Neural cell (in vitro differentiated cells): ENCODE results near the gene APOD. TPM values are rescaled to one million over a fixed set of nuclear protein-coding genes. Genes with fewer than 3 reads are reported as not detected.

Source experiments
- H2AFZ ChIP-seq: fragments of 200-600, 300-800 bp; sonication (generic), shearing (Covaris generic); 2 replicates; pipeline ENCODE4 v1.6.0; 2014; ENCODE audit warnings: low read depth, mild to moderate bottlenecking, antibody characterized with exemption, low read length, moderate library complexity
- H3F3A ChIP-seq: fragments of 200-600 bp; shearing (Covaris generic); 2 replicates; pipeline ENCODE4 v1.6.1; 2016; ENCODE audit warnings: mild to moderate bottlenecking, moderate library complexity, mixed read lengths, antibody characterized with exemption, low read length; ENCODE audit not compliant: insufficient read depth, poor library complexity, severe bottlenecking
- H3K27ac ChIP-seq: fragments of 200-600, 300-800 bp; sonication (generic), shearing (Covaris generic); 2 replicates; pipeline ENCODE4 v1.5.1; 2014; ENCODE audit warnings: mild to moderate bottlenecking, low read length, moderate library complexity
- H3K27me3 ChIP-seq: fragments of 300-800, 200-600 bp; sonication (generic), shearing (Covaris generic); 2 replicates; pipeline ENCODE4 v1.6.0; 2014; ENCODE audit warnings: mild to moderate bottlenecking, low read depth, low read length, moderate library complexity; ENCODE audit not compliant: insufficient read depth
- H3K36me3 ChIP-seq: fragments of 300-800, 200-600 bp; sonication (generic), shearing (Covaris generic); 2 replicates; pipeline ENCODE4 v1.5.1; 2014; ENCODE audit warnings: mild to moderate bottlenecking, antibody characterized with exemption, low read length, moderate library complexity; ENCODE audit not compliant: insufficient read depth
- H3K4me2 ChIP-seq: fragments of 300-800, 200-600 bp; sonication (generic), shearing (Covaris generic); 2 replicates; pipeline ENCODE4 v1.6.0; 2014; ENCODE audit warnings: mild to moderate bottlenecking, low read length
- H3K4me3 ChIP-seq: fragments of 300-800, 200-600 bp; sonication (generic), shearing (Covaris generic); 2 replicates; pipeline ENCODE4 v1.5.1; 2014; ENCODE audit warnings: mild to moderate bottlenecking, low read length, moderate library complexity
- H3K79me2 ChIP-seq: fragments of 200-600 bp; shearing (Covaris generic); replicated peaks from 2 replicates; pipeline ENCODE4 v1.6.0; 2014; ENCODE audit warnings: mild to moderate bottlenecking, low read length, moderate library complexity; ENCODE audit not compliant: insufficient read depth
- H3K9ac ChIP-seq: fragments of 300-800, 200-600 bp; sonication (generic), shearing (Covaris generic); 2 replicates; pipeline ENCODE4 v1.6.1; 2016; ENCODE audit warnings: mild to moderate bottlenecking, low read length, mixed read lengths
- H3K9me2 ChIP-seq: fragments of 200-600 bp; shearing (Covaris generic); 2 replicates; pipeline ENCODE4 v1.6.1; 2016; ENCODE audit warnings: mild to moderate bottlenecking, low read length, mixed read lengths; ENCODE audit not compliant: insufficient read depth
- H3K9me3 ChIP-seq: fragments of 200-600, 300-800 bp; sonication (generic), shearing (Covaris generic); 2 replicates; pipeline ENCODE4 v1.6.1; 2016; ENCODE audit warnings: mild to moderate bottlenecking, mixed run types, low read length, moderate library complexity, mixed read lengths
- H4K20me1 ChIP-seq: fragments of 200-600 bp; shearing (Covaris generic); 2 replicates; pipeline ENCODE4 v1.6.1; 2016; ENCODE audit warnings: mild to moderate bottlenecking, mixed run types; ENCODE audit not compliant: insufficient read depth
- EP300 ChIP-seq: fragments of 450-650 bp; conservative IDR thresholded peaks from 2 replicates; pipeline ENCODE4 v1.6.1; 2014; ENCODE audit warnings: antibody characterized with exemption, mild to moderate bottlenecking, moderate library complexity; ENCODE audit not compliant: poor library complexity, severe bottlenecking
- EZH2 ChIP-seq: fragments of 200-600, 300-800 bp; shearing (Covaris generic), sonication (generic); IDR thresholded peaks from 2 replicates; pipeline ENCODE4 v1.6.1; 2014; ENCODE audit warnings: antibody characterized with exemption, low read length, borderline replicate concordance, mild to moderate bottlenecking; ENCODE audit not compliant: insufficient read depth, poor library complexity, severe bottlenecking
- MXI1 ChIP-seq: fragments of 450-650 bp; conservative IDR thresholded peaks from 2 replicates; pipeline ENCODE4 v1.6.1; 2014; ENCODE audit warnings: antibody characterized with exemption, mild to moderate bottlenecking; ENCODE audit not compliant: poor library complexity, severe bottlenecking
- POLR2AphosphoS5 ChIP-seq: IDR thresholded peaks from 2 replicates; pipeline ENCODE4 v1.6.1; 2012
- RAD21 ChIP-seq: fragments of 450-650 bp; conservative IDR thresholded peaks from 2 replicates; pipeline ENCODE4 v1.6.1; 2014; ENCODE audit warnings: antibody characterized with exemption, mild to moderate bottlenecking, moderate library complexity
- REST ChIP-seq: IDR thresholded peaks from 2 replicates; pipeline ENCODE4 v1.6.1; 2012; ENCODE audit warnings: borderline replicate concordance
- SMC3 ChIP-seq: fragments of 450-650 bp; conservative IDR thresholded peaks from 2 replicates; pipeline ENCODE4 v1.6.1; 2014; ENCODE audit warnings: antibody characterized with exemption, mild to moderate bottlenecking, moderate library complexity; ENCODE audit not compliant: poor library complexity
- TAF1 ChIP-seq: IDR thresholded peaks from 2 replicates; pipeline ENCODE4 v1.6.1; 2012; ENCODE audit warnings: low read depth
- polyA plus RNA-seq: library from polyadenylated mRNA; depleted of rRNA; stranded (reverse); fragments of >200 nt; gene quantifications from 2 replicates; pipeline ENCODE4 v1.2.3, GENCODE V29; 2014
- TF ChIP-seq, protein P1 (sequence below): fragments of 450-650 bp; IDR thresholded peaks from 2 replicates; pipeline ENCODE4 v1.5.1; 2014; ENCODE audit warnings: antibody characterized with exemption, mild to moderate bottlenecking, moderate library complexity; ENCODE audit not compliant: poor library complexity, severe bottlenecking

APOD gene
- polyA plus RNA-seq, 1 donor from 2014 or later = not detected

DNA sequence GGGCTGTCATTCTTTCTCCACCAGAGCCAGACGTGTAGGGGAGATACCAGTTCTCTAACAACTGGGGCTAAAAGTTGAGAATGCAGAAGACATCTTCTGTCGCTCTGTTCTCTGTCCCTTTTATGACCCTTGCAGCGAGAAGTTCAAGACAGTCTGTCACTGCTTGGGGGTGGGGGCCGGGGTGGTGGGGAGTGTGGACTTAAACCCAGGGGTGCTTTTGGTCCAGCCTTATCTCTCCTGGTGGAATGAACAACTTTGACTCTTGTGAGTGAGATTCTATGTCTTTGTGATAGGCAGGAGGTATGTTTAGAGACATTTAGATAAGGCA lies 767 bp upstream of the APOD start:
- H3K27ac ChIP-seq = no peak overlapping the region
- no peak overlapping the region for H2AFZ ChIP-seq
- H3K9ac ChIP-seq = no peak overlapping the region

DNA sequence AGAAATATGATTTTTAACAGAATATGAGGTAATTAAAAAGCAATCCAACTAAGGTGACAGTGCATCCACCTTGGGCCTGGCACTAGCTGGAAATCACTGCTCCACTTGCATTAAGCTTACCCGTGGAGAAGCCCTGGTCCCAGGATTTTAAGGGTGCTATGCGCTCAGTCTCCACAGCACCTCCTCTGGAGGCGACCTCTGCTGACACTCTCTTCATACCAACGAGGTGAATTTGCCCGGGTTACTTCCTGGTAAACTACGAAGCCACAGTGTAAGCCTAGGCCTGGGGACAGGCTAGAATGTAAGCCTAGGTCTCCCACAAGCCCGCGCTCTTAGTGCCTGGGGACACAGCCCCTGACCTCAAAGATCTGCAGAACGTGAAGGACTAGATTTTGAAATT lies 793 bp downstream of the APOD start:
- Histone ChIP-seq H3K4me3 (no peak overlapping the region), H2AFZ (no peak overlapping the region), H3K79me2 (no peaks in the 10 kb centered on the region), H3K27me3 (no peaks in the 10 kb centered on the region), H3K27ac (no peak overlapping the region), H3K9me2 (no peaks in the 10 kb centered on the region), H3F3A (no peaks in the 10 kb centered on the region), H3K9me3 (no peaks in the 10 kb centered on the region), H3K9ac (no peak overlapping the region), H3K36me3 (no peaks in the 10 kb centered on the region), H3K4me2 (no peak overlapping the region), H4K20me1 (no peaks in the 10 kb centered on the region)
- TF ChIP-seq REST = no peak
- no peak for TF ChIP-seq EZH2
- TF ChIP-seq SMC3 = no peak
- TF ChIP-seq EP300 = no peak
- TF ChIP-seq, protein P1, sequence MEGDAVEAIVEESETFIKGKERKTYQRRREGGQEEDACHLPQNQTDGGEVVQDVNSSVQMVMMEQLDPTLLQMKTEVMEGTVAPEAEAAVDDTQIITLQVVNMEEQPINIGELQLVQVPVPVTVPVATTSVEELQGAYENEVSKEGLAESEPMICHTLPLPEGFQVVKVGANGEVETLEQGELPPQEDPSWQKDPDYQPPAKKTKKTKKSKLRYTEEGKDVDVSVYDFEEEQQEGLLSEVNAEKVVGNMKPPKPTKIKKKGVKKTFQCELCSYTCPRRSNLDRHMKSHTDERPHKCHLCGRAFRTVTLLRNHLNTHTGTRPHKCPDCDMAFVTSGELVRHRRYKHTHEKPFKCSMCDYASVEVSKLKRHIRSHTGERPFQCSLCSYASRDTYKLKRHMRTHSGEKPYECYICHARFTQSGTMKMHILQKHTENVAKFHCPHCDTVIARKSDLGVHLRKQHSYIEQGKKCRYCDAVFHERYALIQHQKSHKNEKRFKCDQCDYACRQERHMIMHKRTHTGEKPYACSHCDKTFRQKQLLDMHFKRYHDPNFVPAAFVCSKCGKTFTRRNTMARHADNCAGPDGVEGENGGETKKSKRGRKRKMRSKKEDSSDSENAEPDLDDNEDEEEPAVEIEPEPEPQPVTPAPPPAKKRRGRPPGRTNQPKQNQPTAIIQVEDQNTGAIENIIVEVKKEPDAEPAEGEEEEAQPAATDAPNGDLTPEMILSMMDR = no peak
- no peak for TF ChIP-seq MXI1

More for the DNA sequence above, 767 bp upstream of the APOD start:
- Histone ChIP-seq H3K36me3 (no peaks in the 10 kb centered on the region), H3K4me3 (no peak overlapping the region), H3K27me3 (no peaks in the 10 kb centered on the region), H4K20me1 (no peaks in the 10 kb centered on the region), H3K79me2 (no peaks in the 10 kb centered on the region), H3K9me2 (no peaks in the 10 kb centered on the region), H3K9me3 (no peaks in the 10 kb centered on the region), H3K4me2 (no peak overlapping the region), H3F3A (no peaks in the 10 kb centered on the region)
- no peak for TF ChIP-seq EZH2
- TF ChIP-seq, protein P1 = no peak
- TF ChIP-seq MXI1 = no peak
- TF ChIP-seq REST = no peak
- TF ChIP-seq SMC3 = no peak
- no peak for TF ChIP-seq TAF1
- no peak for TF ChIP-seq POLR2AphosphoS5
- TF ChIP-seq EP300 = no peak
- TF ChIP-seq RAD21 = no peak
